GM19035 (cell line): ENCODE measurements around the gene SLC26A11.
"Not testable (repeated sequence)": the region's sequence is repeated elsewhere in the genome, so short reads cannot be mapped to it uniquely, and the experiment has no call there.

Experiments
- ATAC-seq: cut with Tn5 transposase; IDR thresholded peaks from one replicate; pipeline ENCODE4 v1.9.1; 2021; ENCODE audit not compliant: unreplicated experiment

SLC26A11 gene

GRCh38 chr17:80237386-80237785 lies 17.2 kb downstream of the SLC26A11 start:
- no peak for ATAC-seq

- no peak for ATAC-seq
Measured at GRCh38 chr17:80242505-80242904, 22.3 kb downstream of the SLC26A11 start.

- ATAC-seq: no peak
Measured at GRCh38 chr17:80243526-80244433, 23.6 kb downstream of the SLC26A11 start.

GRCh38 chr17:80244448-80244847 lies 24.2 kb downstream of the SLC26A11 start:
- not testable (repeated sequence) for ATAC-seq

- no peak for ATAC-seq
Measured at GRCh38 chr17:80244871-80245509, 24.8 kb downstream of the SLC26A11 start.

- ATAC-seq: no peak
Measured at GRCh38 chr17:80245566-80246265, 25.5 kb downstream of the SLC26A11 start.

GRCh38 chr17:80246266-80246681 lies 26.0 kb downstream of the SLC26A11 start:
- no peak for ATAC-seq

GRCh38 chr17:80246726-80247125 lies 26.5 kb downstream of the SLC26A11 start:
- ATAC-seq: no peak

GRCh38 chr17:80247561-80247960 lies 27.3 kb downstream of the SLC26A11 start:
- no peak for ATAC-seq

GRCh38 chr17:80248001-80248893 lies 28.0 kb downstream of the SLC26A11 start:
- ATAC-seq: no peak

- ATAC-seq: no peak
Measured at GRCh38 chr17:80248894-80249710, 28.9 kb downstream of the SLC26A11 start.

GRCh38 chr17:80251966-80252365 lies 31.7 kb downstream of the SLC26A11 start:
- no peak for ATAC-seq

- ATAC-seq: no peak
Measured at GRCh38 chr17:80252871-80253270, 32.6 kb downstream of the SLC26A11 start.

- ATAC-seq: no peak
Measured at GRCh38 chr17:80253631-80254395, 33.6 kb downstream of the SLC26A11 start.

GRCh38 chr17:80254396-80255251 lies 34.4 kb downstream of the SLC26A11 start:
- ATAC-seq: peak; percentile 57

GRCh38 chr17:80256034-80256350 lies 35.8 kb downstream of the SLC26A11 start:
- no peak for ATAC-seq

- ATAC-seq: no peak
Measured at GRCh38 chr17:80257716-80258213, 37.5 kb downstream of the SLC26A11 start.

GRCh38 chr17:80258296-80258695 lies 38.1 kb downstream of the SLC26A11 start:
- ATAC-seq: not testable (repeated sequence)
